MM.1S (cell line): Measurements from ENCODE around the gene AGBL4.

ENCODE experiments used
- DNase-seq: peaks from one replicate; pipeline ENCODE4 v3.0.0-alpha.2; 2015
- H2AFZ ChIP-seq: fragments of 300-600 bp; sonication (generic); 2 replicates; pipeline ENCODE4 v1.6.0; 2016; ENCODE audit warnings: antibody characterized with exemption, low read length
- H3F3A ChIP-seq: fragments of 300-600 bp; sonication (generic); 2 replicates; pipeline ENCODE4 v1.6.1; 2016; ENCODE audit warnings: mild to moderate bottlenecking, antibody characterized with exemption, low read length, moderate library complexity, mixed read lengths; ENCODE audit not compliant: insufficient read depth
- H3K27ac ChIP-seq: fragments of 300-600 bp; sonication (generic); 2 replicates; pipeline ENCODE4 v1.5.1; 2016; ENCODE audit warnings: mild to moderate bottlenecking, low read length
- H3K27me3 ChIP-seq: fragments of 300-600 bp; sonication (generic); replicated peaks from 2 replicates; pipeline ENCODE4 v1.6.0; 2016; ENCODE audit warnings: low read length; ENCODE audit not compliant: insufficient read depth
- H3K36me3 ChIP-seq: fragments of 300-600 bp; sonication (generic); replicated peaks from 2 replicates; pipeline ENCODE4 v1.6.1; 2016; ENCODE audit warnings: mild to moderate bottlenecking, low read length, mixed read lengths; ENCODE audit not compliant: insufficient read depth
- H3K4me1 ChIP-seq: fragments of 300-600 bp; sonication (generic); 2 replicates; pipeline ENCODE4 v1.6.1; 2016; ENCODE audit warnings: low read length, mixed read lengths
- H3K4me2 ChIP-seq: fragments of 300-600 bp; sonication (generic); 2 replicates; pipeline ENCODE4 v1.6.0; 2016; ENCODE audit warnings: low read depth, low read length
- H3K4me3 ChIP-seq: fragments of 300-600 bp; sonication (generic); 2 replicates; pipeline ENCODE4 v1.5.1; 2016; ENCODE audit warnings: low read length, mixed read lengths
- H3K79me2 ChIP-seq: fragments of 300-600 bp; sonication (generic); 2 replicates; pipeline ENCODE4 v1.6.1; 2016; ENCODE audit warnings: mixed run types, low read length, mixed read lengths
- H3K9ac ChIP-seq: fragments of 300-600 bp; sonication (generic); 2 replicates; pipeline ENCODE4 v1.6.1; 2016; ENCODE audit warnings: low read length, mixed read lengths
- H3K9me2 ChIP-seq: fragments of 300-600 bp; sonication (generic); replicated peaks from 2 replicates; pipeline ENCODE4 v1.6.1; 2016; ENCODE audit warnings: mild to moderate bottlenecking, low read length, mixed read lengths; ENCODE audit not compliant: insufficient read depth
- H3K9me3 ChIP-seq: fragments of 300-600 bp; sonication (generic); replicated peaks from 2 replicates; pipeline ENCODE4 v1.6.1; 2016; ENCODE audit warnings: mild to moderate bottlenecking, low read length, mixed read lengths; ENCODE audit not compliant: insufficient read depth
- H4K20me1 ChIP-seq: fragments of 300-600 bp; sonication (generic); 2 replicates; pipeline ENCODE4 v1.6.1; 2016; ENCODE audit warnings: mild to moderate bottlenecking, low read length, moderate library complexity, mixed read lengths; ENCODE audit not compliant: insufficient read depth
- CTCF ChIP-seq: fragments of 300-600 bp; sonication (generic); IDR thresholded peaks from 2 replicates; pipeline ENCODE4 v1.5.1; 2016; ENCODE audit warnings: antibody characterized with exemption, low read length, mixed read lengths
- EZH2 ChIP-seq: fragments of 300-600 bp; sonication (generic); optimal IDR thresholded peaks from 2 replicates; pipeline ENCODE3; 2017; ENCODE audit warnings: low read depth, mild to moderate bottlenecking, antibody characterized with exemption, low read length, mixed read lengths
- EZH2phosphoT487 ChIP-seq: fragments of 300-600 bp; sonication (generic); IDR thresholded peaks from 2 replicates; pipeline ENCODE4 v1.6.1; 2018; ENCODE audit warnings: antibody characterized with exemption, low read length

Gene AGBL4

GRCh38 chr1:48597663-48598062 is 1426.1 kb downstream of the AGBL4 start:
- Histone ChIP-seq H3K79me2 (no peaks in the 10 kb centered on the region), H3K36me3 (no peaks in the 10 kb centered on the region), H3K4me2 (no peak overlapping the region), H3K9me3 (no peaks in the 10 kb centered on the region), H3F3A (no peaks in the 10 kb centered on the region), H4K20me1 (no peaks in the 10 kb centered on the region), H3K27ac (no peak overlapping the region), H3K9me2 (no peaks in the 10 kb centered on the region), H3K4me1 (no peaks in the 10 kb centered on the region), H3K9ac (no peak overlapping the region), H2AFZ (no peak overlapping the region), H3K27me3 (no peaks in the 10 kb centered on the region), H3K4me3 (no peak overlapping the region)
- TF ChIP-seq CTCF (no peak), EZH2phosphoT487 (no peak), EZH2 (no peak)
- no peak for DNase-seq

GRCh38 chr1:48596046-48596445 is 1427.7 kb downstream of the AGBL4 start:
- Histone ChIP-seq H3K9me3 (no peaks in the 10 kb centered on the region), H3K36me3 (no peaks in the 10 kb centered on the region), H2AFZ (no peak overlapping the region), H3K27me3 (no peaks in the 10 kb centered on the region), H3K79me2 (no peaks in the 10 kb centered on the region), H3K4me1 (no peaks in the 10 kb centered on the region), H3K4me3 (no peak overlapping the region), H3K9ac (no peak overlapping the region), H3K9me2 (no peaks in the 10 kb centered on the region), H3K4me2 (no peak overlapping the region), H4K20me1 (no peaks in the 10 kb centered on the region), H3F3A (no peaks in the 10 kb centered on the region), H3K27ac (no peak overlapping the region)
- DNase-seq = no peak
- TF ChIP-seq CTCF = no peak
- TF ChIP-seq EZH2 = no peak
- TF ChIP-seq EZH2phosphoT487 = no peak

GRCh38 chr1:48595613-48596012 is 1428.1 kb downstream of the AGBL4 start:
- H3K4me3 ChIP-seq = no peak overlapping the region
- no peak overlapping the region for H3K27ac ChIP-seq
- H2AFZ ChIP-seq = no peak overlapping the region
- H3K4me2 ChIP-seq = no peak overlapping the region
- no peaks in the 10 kb centered on the region for H3K27me3 ChIP-seq
- no peaks in the 10 kb centered on the region for H3K79me2 ChIP-seq
- no peak for DNase-seq
- H3K9me2 ChIP-seq = no peaks in the 10 kb centered on the region
- no peaks in the 10 kb centered on the region for H4K20me1 ChIP-seq
- H3K4me1 ChIP-seq = no peaks in the 10 kb centered on the region
- H3F3A ChIP-seq = no peaks in the 10 kb centered on the region
- H3K9ac ChIP-seq = no peak overlapping the region
- H3K36me3 ChIP-seq = no peaks in the 10 kb centered on the region
- no peak for TF ChIP-seq EZH2
- TF ChIP-seq CTCF = no peak
- TF ChIP-seq EZH2phosphoT487 = no peak
- H3K9me3 ChIP-seq = no peaks in the 10 kb centered on the region

- Histone ChIP-seq H3K9ac (no peak overlapping the region), H2AFZ (no peak overlapping the region), H3K36me3 (no peaks in the 10 kb centered on the region), H3K9me3 (no peaks in the 10 kb centered on the region), H3K4me1 (no peaks in the 10 kb centered on the region), H3K27ac (no peak overlapping the region), H3F3A (no peaks in the 10 kb centered on the region), H3K27me3 (no peaks in the 10 kb centered on the region), H4K20me1 (no peaks in the 10 kb centered on the region), H3K4me2 (no peak overlapping the region), H3K9me2 (no peaks in the 10 kb centered on the region), H3K4me3 (no peak overlapping the region), H3K79me2 (no peaks in the 10 kb centered on the region)
- no peak for DNase-seq
- no peak for TF ChIP-seq CTCF
- TF ChIP-seq EZH2phosphoT487 = no peak
- no peak for TF ChIP-seq EZH2
Measured at GRCh38 chr1:48592330-48592729, 1431.4 kb downstream of the AGBL4 start.
